Central memory CD4-positive, alpha-beta T cell (primary cell): ENCODE data around the gene TIPARP.
"Not testable (repeated sequence)": the region's sequence is repeated elsewhere in the genome, so short reads cannot be mapped to it uniquely, and the experiment has no call there.

Experiments
- DNase-seq: peaks from one replicate; pipeline ENCODE4 v3.0.0; 2022

TIPARP gene

DNA sequence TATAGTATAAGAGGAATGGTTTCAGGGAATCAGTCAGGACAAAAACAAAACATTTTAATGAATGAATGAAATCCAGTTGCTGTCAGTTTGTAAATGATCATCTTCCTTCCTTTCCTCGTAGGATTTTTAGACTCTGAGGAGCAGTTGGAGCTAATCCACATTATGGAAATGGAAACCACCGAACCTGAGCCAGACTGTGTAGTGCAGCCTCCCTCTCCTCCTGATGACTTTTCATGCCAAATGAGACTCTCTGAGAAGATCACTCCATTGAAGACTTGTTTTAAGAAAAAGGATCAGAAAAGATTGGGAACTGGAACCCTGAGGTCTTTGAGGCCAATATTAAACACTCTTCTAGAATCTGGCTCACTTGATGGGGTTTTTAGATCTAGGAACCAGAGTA, 3.1 kb downstream of the TIPARP start:
- DNase-seq, result no peak

DNA sequence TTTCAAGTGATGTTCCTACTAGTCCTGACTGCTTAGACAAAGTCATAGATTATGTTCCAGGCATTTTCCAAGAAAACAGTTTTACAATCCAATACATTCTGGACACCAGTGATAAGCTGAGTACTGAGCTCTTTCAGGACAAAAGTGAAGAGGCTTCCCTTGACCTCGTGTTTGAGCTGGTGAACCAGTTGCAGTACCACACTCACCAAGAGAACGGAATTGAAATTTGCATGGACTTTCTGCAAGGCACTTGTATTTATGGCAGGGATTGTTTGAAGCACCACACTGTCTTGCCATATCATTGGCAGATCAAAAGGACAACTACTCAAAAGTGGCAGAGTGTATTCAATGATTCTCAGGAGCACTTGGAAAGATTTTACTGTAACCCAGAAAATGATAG, 3.8 kb downstream of the TIPARP start:
- no peak for DNase-seq

- DNase-seq, result no peak
These were observed 6.0 kb downstream of the TIPARP start for GRCh38 chr3:156680243-156680914.

- DNase-seq, result no peak
These were observed 6.6 kb downstream of the TIPARP start for GRCh38 chr3:156681002-156681401.

GRCh38 chr3:156682501-156682900, 8.1 kb downstream of the TIPARP start:
- no peak for DNase-seq

GRCh38 chr3:156682963-156683362, 8.6 kb downstream of the TIPARP start:
- no peak for DNase-seq

DNA sequence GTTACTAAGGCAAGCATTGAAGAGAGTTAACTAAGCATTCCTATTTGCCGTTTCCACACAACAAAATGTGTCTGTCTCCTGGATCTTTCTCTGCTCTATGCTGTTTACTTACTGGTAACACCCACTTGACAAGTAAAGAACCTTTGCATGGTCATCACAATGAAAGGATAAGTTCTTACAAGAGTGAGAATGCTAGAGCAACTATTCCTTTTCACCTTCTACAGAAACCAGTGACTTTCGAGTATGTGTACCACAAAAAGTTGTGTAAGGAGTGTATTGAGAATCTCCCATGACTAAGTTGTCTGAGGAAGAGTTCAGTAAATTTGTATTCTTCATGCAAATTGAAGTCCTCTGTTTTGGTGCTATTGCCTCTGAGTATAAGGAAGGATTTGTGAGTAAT, 10.8 kb downstream of the TIPARP start:
- no peak for DNase-seq

- DNase-seq, result no peak
These were observed 11.4 kb downstream of the TIPARP start for GRCh38 chr3:156685752-156686151.

DNA sequence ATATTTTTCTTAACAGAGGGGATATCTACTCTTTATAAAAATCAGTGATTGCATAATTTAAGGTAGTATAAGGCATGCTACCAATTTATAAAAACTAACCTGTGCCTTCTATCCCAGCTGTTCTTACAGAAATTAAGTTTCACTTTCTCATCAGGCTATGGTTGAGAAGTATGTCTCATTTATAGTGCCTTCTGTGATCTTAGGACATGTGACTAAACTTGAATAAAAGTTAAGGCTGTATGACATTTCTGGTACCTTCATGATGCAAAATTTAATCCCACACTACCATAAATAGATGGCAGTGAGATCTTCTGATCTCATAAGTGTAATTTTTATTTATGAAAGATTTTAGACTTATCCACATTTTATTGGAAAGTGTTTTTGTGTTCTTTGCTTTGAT, 12.6 kb downstream of the TIPARP start:
- no peak for DNase-seq

DNA sequence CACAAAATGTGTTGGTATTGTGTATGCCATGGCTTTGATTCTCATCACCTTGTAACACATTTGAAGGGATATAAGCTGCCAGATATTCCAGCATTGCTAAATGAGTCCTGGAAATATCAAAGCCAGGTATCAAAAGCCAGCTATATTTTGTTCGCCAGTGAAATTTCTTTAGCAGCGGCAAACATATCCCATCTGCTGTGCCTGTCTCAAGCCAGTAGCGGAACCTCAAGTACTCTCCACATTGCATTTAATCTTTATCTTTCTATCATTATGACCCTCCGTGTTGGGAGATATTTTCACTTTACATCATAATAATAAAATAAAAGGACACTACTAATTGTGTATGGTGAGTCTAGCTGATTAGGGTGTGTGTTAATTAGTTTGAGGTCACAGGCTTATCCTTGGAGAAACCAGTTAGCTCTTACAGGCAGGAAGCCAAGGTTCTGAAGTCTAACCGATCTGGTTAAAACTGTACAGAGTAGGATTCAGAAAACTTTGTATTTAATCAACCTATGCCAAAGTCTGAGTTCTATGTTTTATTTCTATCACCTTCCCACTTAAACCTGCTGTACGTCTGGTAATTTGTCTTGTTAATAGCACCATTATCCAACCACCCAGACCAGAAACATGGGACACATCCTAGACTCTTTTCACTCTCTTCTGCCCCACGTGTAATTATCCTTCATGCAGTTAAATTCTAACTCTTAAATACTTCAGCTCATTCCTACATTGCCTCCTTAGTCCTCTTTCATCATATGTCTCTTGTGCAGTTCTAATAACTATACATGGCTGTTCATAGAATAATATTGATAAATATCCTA, 14.5 kb downstream of the TIPARP start:
- no peak for DNase-seq

DNA sequence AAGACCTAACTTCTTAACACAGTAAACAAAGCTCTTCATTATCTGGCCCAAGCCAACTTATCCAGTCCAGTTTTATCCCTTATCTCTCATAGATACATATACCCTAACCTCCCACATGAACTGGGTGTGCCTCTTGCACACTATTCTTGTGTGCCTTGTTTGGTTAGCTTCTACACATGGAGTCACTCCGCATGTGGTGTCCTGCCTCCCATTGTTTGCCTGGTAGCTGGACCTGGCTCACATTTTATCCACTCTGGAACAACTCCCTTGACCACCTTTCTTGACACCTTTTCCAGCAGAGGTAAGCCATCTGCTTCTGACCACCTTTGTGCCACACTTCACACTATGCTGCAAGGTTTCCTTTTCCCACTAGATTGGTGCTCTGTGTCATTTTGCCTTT, 15.2 kb downstream of the TIPARP start:
- no peak for DNase-seq

GRCh38 chr3:156691920-156692319, 17.5 kb downstream of the TIPARP start:
- no peak for DNase-seq

DNA sequence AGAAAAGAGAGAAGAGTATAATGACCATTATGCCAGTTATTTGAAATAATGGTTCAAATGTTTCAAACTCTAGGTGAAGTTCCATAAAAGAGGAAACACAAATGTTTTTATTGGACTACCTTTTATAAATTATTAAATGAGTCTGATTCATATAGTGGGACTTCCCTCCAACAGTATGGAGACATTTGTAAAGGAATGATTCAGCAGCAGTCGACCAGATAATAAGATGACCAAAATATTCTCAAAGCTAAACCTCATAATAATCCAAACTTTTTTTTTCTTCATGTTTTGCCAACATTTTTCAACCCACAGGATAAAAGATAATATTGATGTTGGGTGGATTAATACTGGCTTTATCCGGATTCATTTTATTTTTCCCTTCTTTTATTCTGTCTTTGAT, 18.8 kb downstream of the TIPARP start:
- DNase-seq, result no peak

DNA sequence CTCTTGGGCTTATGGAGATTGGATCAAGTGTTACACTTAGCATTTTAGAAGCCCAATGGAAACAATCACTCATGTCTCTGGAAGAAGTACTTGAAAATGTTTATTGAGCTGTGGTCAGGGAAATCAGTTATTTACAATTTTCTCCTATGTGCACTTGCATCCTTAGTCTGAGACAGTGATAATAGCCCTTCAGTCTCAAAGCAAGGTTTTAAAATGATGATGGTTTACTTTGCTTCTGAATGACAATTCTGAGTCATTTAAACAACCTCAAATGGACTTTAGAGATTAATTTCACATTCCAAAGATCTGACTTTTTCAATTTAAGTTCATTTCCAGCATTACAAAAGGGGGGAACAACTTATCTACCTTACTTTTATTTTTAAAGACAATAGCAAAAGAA, 20.1 kb downstream of the TIPARP start:
- no peak for DNase-seq

GRCh38 chr3:156702367-156702766, 28.0 kb downstream of the TIPARP start:
- DNase-seq, result no peak

- no peak for DNase-seq
These were observed 30.1 kb downstream of the TIPARP start for GRCh38 chr3:156704370-156705036.

- no peak for DNase-seq
These were observed 31.6 kb downstream of the TIPARP start for GRCh38 chr3:156705761-156706616.

DNA sequence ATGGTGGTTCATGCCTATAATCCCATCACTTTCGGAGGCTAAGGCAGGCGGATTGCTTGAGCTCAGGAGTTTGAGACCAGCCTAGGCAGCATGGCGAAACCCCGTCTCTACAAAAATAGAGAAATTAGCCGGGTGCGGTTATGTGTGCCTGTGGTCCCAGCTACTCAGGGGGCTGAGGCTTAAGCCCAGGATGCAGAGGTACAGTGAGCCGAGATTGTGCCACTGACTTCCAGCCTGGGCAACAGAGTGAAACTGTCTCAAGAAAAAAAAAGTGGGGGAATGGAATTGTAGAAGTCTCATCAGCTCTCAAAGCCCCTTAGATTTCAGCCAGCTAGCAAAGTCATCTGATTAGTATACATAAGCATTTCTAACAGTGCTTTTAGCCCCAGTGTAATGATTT, 33.2 kb downstream of the TIPARP start:
- DNase-seq, result no peak

- no peak for DNase-seq
These were observed 36.0 kb downstream of the TIPARP start for GRCh38 chr3:156710429-156710828.

DNA sequence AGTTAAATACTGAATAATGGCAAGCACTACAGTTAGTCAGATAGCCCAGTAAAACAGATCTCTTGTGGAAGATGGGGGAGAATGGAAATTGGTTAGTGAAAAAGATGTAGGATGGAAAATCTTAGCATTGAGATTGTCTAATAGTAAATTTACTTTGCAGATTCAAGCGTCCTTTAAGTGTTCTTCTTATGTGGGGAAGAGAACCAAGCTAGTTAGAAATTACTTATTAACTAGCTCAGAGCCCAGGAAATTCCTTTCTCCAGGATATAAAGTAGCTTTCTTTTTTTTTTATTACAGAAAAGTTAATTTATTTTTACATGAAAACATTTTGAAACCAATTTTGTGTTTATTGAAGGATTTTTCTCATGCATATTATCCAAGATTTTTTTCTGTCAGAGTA, 36.7 kb downstream of the TIPARP start:
- DNase-seq, result no peak

GRCh38 chr3:156711944-156712343, 37.6 kb downstream of the TIPARP start:
- not testable (repeated sequence) for DNase-seq

DNA sequence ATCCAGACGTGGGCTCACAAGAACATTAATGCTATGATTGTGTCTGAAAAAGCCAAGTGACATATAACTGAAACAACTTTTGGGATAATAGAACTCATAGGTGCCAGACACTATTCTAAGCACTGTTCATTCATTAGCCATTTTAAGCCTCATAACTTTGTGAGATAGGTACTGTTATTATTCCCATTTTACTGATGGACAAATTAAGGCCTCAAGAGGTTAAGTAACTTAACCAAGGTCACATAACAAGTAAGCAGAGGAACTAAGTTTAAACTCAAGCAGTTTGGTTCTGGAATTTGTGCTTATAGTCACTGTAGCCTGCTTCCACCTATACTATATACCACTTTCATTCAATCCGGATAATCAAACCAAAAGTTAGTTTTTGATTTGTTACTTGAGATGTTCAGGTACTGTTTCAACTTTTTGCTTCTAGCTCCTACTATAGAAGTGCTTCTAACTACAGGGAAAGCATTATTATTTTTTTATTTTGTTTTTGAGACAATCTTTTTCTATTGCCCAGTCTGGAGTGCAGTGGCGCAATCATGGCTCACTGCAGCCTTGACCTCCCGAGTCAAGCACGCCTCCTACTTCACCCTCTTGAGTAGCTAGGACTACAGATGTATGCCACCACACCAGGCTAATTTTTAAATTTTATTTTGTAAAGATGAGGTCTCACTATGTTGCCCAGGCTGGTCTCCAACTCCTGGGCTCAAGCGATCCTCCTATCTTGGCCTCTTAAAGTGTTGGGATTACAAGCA, 41.9 kb downstream of the TIPARP start:
- DNase-seq, result no peak
